GM23248 (cell line): Measurements from ENCODE around the gene MAP4K2.

Experiments used
- EZH2 ChIP-seq: fragments of 200-600 bp; sonication (generic); IDR thresholded peaks from 2 replicates; pipeline ENCODE4 v1.6.1; 2018; ENCODE audit warnings: antibody characterized with exemption, mild to moderate bottlenecking; ENCODE audit not compliant: insufficient read depth, poor library complexity, severe bottlenecking
- EZH2phosphoT487 ChIP-seq: fragments of 200-600 bp; sonication (generic); IDR thresholded peaks from 2 replicates; pipeline ENCODE4 v1.6.1; 2018; ENCODE audit warnings: antibody characterized with exemption, moderate library complexity, mild to moderate bottlenecking, low read depth; ENCODE audit not compliant: insufficient read depth

DNA sequence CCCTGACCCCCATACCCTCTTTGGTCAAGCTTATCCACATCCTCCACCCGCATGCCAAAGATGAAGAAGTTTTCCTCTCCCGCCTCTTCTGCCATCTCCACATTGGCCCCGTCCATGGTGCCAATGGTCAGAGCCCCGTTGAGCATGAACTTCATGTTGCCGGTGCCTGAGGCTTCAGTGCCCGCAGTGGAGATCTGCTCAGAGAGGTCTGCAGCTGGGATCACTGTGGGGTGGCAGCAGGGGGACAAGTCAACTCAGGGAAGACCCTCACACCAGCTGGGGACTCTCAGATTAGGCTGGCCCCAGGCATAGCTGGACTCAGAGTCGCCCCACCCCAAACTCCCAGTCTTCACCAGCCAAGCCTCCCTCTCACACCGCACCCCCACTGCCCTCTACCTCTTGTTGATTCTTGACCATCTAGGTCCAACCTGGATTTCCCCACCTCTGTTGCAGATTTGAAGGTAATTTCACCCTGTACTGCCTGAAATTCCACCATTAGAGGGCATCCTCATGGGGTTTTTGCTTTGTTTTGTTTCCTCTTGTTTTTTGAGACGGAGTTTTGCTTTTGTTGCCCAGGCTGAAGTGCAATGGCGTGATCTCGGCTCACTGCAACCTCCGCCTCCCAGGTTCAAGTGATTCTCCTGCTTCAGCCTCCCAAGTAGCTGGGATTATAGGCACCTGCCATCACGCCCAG, 52.5 kb downstream of the MAP4K2 start:
- no peak for TF ChIP-seq EZH2
- TF ChIP-seq EZH2phosphoT487, result no peak
